ENCODE measurements around the gene TPPP3. TPM values are rescaled to one million over a fixed set of nuclear protein-coding genes. Genes with fewer than 3 reads are reported as not detected.

TPPP3 gene
- polyA plus RNA-seq, 3 donors, result 63.1 to 123 (median 78.6) TPM

DNA sequence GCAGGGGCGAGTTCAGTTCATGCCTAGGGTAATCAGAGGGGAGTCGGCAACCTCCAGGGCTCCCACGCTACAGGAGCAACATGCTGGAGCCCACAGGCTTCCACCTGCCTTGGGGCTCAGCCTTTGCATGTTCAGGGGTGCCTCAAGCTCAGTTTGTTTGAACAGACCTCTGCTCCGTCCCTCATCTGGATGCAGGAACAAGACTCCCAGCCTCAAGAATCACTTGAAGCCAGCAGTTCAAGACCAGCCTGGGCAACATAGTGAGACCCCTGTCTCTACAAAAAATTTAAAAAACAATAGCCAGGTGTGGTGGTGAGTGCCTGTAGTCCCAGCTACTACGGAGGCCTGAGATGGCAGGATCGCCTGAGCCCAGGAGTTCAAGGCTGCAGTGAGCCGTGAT, 32.7 kb upstream of the TPPP3 start:
- intact Hi-C loops (cut with micrococcal nuclease), result loop anchor here in 1 of 2 donors (5.0 kb wide), 1 partner anchor 41 kb away; no protein-coding TSS in a partner anchor
- TF ChIP-seq, protein P1, sequence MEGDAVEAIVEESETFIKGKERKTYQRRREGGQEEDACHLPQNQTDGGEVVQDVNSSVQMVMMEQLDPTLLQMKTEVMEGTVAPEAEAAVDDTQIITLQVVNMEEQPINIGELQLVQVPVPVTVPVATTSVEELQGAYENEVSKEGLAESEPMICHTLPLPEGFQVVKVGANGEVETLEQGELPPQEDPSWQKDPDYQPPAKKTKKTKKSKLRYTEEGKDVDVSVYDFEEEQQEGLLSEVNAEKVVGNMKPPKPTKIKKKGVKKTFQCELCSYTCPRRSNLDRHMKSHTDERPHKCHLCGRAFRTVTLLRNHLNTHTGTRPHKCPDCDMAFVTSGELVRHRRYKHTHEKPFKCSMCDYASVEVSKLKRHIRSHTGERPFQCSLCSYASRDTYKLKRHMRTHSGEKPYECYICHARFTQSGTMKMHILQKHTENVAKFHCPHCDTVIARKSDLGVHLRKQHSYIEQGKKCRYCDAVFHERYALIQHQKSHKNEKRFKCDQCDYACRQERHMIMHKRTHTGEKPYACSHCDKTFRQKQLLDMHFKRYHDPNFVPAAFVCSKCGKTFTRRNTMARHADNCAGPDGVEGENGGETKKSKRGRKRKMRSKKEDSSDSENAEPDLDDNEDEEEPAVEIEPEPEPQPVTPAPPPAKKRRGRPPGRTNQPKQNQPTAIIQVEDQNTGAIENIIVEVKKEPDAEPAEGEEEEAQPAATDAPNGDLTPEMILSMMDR (IDR thresholded peaks at IDR 0.05), result no peak
- Mint-ChIP-seq H3K9me3 (peaks cover 0 to 14% (median 1%) of the 10 kb centered on the region in 7 donors), H3K4me1 (peaks cover 5% of the 10 kb centered on the region), H3K27ac (no peak overlapping the region), H3K27me3 (ENCODE audit: low read depth in 3 of 3) (peaks cover 39 to 61% (median 43%) of the 10 kb centered on the region in 3 donors), H3K4me3 (no peak overlapping the region), H3K36me3 (peaks cover 4 to 5% of the 10 kb centered on the region in 2 donors)
- Histone ChIP-seq H3K79me2 (ENCODE audit: insufficient read depth, low read length) (no peaks in the 10 kb centered on the region), H2AFZ (ENCODE audit: insufficient read depth, low read depth, low read length, poor library complexity, severe bottlenecking) (no peak overlapping the region), H3K4me1 (ENCODE audit: control insufficient read depth in 1 of 2, insufficient read depth in 2 of 2, low read length in 2 of 2) (peaks cover 7 to 8% of the 10 kb centered on the region in 2 donors), H3K9ac (ENCODE audit: insufficient read depth, low read length, poor library complexity, severe bottlenecking) (no peak overlapping the region), H3K27ac (ENCODE audit: low read depth in 1 of 2, low read length in 2 of 2) (no peak overlapping the region), H4K20me1 (ENCODE audit: insufficient read depth, low read length) (peaks cover 25% of the 10 kb centered on the region), H3K4me3 (replicated peaks in 1 of 3; ENCODE audit: low read depth in 2 of 3, low read length in 3 of 3) (no peak overlapping the region), H3K9me3 (replicated peaks in 1 of 2; ENCODE audit: control insufficient read depth in 1 of 2, insufficient read depth in 1 of 2, low read length in 2 of 2) (peaks cover 0 to 9% of the 10 kb centered on the region in 2 donors), H3K4me2 (replicated peaks; ENCODE audit: extremely low read depth, low read length, poor library complexity, severe bottlenecking) (no peak overlapping the region), H3K36me3 (replicated peaks in 1 of 2; ENCODE audit: control insufficient read depth in 1 of 2, insufficient read depth in 2 of 2, low read length in 2 of 2) (no peaks in the 10 kb centered on the region), H3K27me3 (ENCODE audit: control insufficient read depth in 2 of 2, insufficient read depth in 2 of 2, low read length in 2 of 2) (peaks cover 19 to 44% of the 10 kb centered on the region in 2 donors)
- 88% methylated on average over 4 of the region's 7 CpGs for WGBS (ENCODE audit: insufficient coverage)
- no peak for DNase-seq

DNA sequence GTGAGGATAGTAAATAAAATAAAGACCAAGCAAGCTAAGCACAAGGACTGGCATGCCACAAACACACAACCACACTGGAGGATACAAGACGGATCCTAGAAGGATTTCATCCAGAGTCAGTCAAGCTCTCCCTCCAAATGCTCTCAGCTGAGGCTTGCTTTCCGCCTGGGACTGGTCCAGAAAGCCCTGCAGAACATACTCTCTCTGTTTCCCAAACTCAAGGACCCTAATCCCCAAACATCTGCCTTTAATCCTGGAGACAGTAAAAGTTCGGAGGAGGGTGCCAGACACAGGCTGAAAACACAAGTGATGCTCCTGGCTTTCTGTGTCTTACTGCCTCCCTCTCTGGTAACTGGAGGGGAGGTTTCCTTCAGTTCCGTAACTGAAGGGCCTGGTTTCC, 32.3 kb upstream of the TPPP3 start:
- Histone ChIP-seq H3K4me1 (ENCODE audit: control insufficient read depth in 1 of 2, insufficient read depth in 2 of 2, low read length in 2 of 2) (peaks cover 6% of the 10 kb centered on the region in 2 donors), H4K20me1 (ENCODE audit: insufficient read depth, low read length) (peaks cover 23% of the 10 kb centered on the region), H3K4me2 (replicated peaks; ENCODE audit: extremely low read depth, low read length, poor library complexity, severe bottlenecking) (no peak overlapping the region), H2AFZ (ENCODE audit: insufficient read depth, low read depth, low read length, poor library complexity, severe bottlenecking) (no peak overlapping the region), H3K9ac (ENCODE audit: insufficient read depth, low read length, poor library complexity, severe bottlenecking) (no peak overlapping the region), H3K4me3 (replicated peaks in 1 of 3; ENCODE audit: low read depth in 2 of 3, low read length in 3 of 3) (no peak overlapping the region), H3K27me3 (ENCODE audit: control insufficient read depth in 2 of 2, insufficient read depth in 2 of 2, low read length in 2 of 2) (peaks cover 19 to 43% of the 10 kb centered on the region in 2 donors), H3K9me3 (replicated peaks in 1 of 2; ENCODE audit: control insufficient read depth in 1 of 2, insufficient read depth in 1 of 2, low read length in 2 of 2) (peaks cover 0 to 9% of the 10 kb centered on the region in 2 donors), H3K36me3 (replicated peaks in 1 of 2; ENCODE audit: control insufficient read depth in 1 of 2, insufficient read depth in 2 of 2, low read length in 2 of 2) (no peaks in the 10 kb centered on the region), H3K79me2 (ENCODE audit: insufficient read depth, low read length) (no peaks in the 10 kb centered on the region), H3K27ac (ENCODE audit: low read depth in 1 of 2, low read length in 2 of 2) (no peak overlapping the region)
- WGBS (ENCODE audit: insufficient coverage), result 93% methylated on average over 3 of the region's 4 CpGs
- Mint-ChIP-seq H3K4me3 (peak overlapping the region in 1 of 2 donors; percentile 26), H3K36me3 (peaks cover 4 to 5% of the 10 kb centered on the region in 2 donors), H3K27ac (peak overlapping the region in 1 of 7 donors; percentile 50), H3K27me3 (ENCODE audit: low read depth in 3 of 3) (peaks cover 39 to 59% (median 43%) of the 10 kb centered on the region in 3 donors), H3K4me1 (peaks cover 5% of the 10 kb centered on the region), H3K9me3 (peaks cover 0 to 14% (median 1%) of the 10 kb centered on the region in 7 donors)
- intact Hi-C loops (cut with micrococcal nuclease), result loop anchor here in 1 of 2 donors (5.0 kb wide), 1 partner anchor 42 kb away; no protein-coding TSS in a partner anchor
- no peak for DNase-seq
- TF ChIP-seq, protein P1 (IDR thresholded peaks at IDR 0.05), result no peak
